ENCODE results near the gene LCOR. TPM values are rescaled to one million over a fixed set of nuclear protein-coding genes. Genes with fewer than 3 reads are reported as not detected.

LCOR gene
- total RNA-seq, 1 donor from 2014 or later: 35.3 TPM

DNA sequence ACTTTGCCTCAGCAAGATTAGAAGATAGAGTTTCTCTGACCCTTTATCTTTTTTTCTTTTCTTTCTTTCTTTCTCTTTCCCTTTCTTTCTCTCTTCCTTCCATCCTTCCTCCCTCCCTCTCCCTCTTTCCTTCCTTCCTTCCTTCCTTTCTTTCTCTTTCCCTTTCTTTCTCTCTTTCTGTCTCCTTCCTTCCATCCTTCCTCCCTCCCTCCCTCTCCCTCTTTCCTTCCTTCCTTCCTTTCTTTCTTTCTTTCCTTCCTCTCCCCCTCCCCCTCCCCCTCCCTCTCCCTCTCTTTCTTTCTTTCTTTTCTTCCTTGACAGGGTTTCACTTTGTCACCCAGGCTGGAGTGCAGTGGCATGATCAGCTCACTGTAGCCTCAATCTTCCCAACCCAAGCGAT lies 40.2 kb upstream of the LCOR start:
- no peaks in the 10 kb centered on the region for H3K36me3 ChIP-seq
- H3K9me3 Mint-ChIP-seq: peaks cover 4% of the 10 kb centered on the region
- no peak overlapping the region for H3K4me3 Mint-ChIP-seq
- DNase-seq (ENCODE audit: low spot score): no peak
- no peaks in the 10 kb centered on the region for H3K79me2 ChIP-seq (ENCODE audit: low read depth)
- no peak overlapping the region for H3K27ac ChIP-seq
- no peaks in the 10 kb centered on the region for H3K4me1 ChIP-seq
- H3K4me3 ChIP-seq: no peak overlapping the region
- no peaks in the 10 kb centered on the region for H3K36me3 Mint-ChIP-seq
- H3K27ac Mint-ChIP-seq: no peak overlapping the region
- no peak overlapping the region for H3K9ac ChIP-seq
- no peaks in the 10 kb centered on the region for H4K20me1 ChIP-seq (ENCODE audit: low read depth)
- H3K27me3 ChIP-seq: no peaks in the 10 kb centered on the region
- H3F3A ChIP-seq (ENCODE audit: low read depth): no peaks in the 10 kb centered on the region
- TF ChIP-seq EZH2 (IDR thresholded peaks at IDR 0.05) (no peak), EZH2phosphoT487 (IDR thresholded peaks at IDR 0.05) (no peak)
- TF ChIP-seq, protein P1, sequence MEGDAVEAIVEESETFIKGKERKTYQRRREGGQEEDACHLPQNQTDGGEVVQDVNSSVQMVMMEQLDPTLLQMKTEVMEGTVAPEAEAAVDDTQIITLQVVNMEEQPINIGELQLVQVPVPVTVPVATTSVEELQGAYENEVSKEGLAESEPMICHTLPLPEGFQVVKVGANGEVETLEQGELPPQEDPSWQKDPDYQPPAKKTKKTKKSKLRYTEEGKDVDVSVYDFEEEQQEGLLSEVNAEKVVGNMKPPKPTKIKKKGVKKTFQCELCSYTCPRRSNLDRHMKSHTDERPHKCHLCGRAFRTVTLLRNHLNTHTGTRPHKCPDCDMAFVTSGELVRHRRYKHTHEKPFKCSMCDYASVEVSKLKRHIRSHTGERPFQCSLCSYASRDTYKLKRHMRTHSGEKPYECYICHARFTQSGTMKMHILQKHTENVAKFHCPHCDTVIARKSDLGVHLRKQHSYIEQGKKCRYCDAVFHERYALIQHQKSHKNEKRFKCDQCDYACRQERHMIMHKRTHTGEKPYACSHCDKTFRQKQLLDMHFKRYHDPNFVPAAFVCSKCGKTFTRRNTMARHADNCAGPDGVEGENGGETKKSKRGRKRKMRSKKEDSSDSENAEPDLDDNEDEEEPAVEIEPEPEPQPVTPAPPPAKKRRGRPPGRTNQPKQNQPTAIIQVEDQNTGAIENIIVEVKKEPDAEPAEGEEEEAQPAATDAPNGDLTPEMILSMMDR (IDR thresholded peaks at IDR 0.05): no peak
- no peak overlapping the region for H3K4me2 ChIP-seq
- H3K9me3 ChIP-seq (ENCODE audit: low read depth): no peaks in the 10 kb centered on the region
- H3K27me3 Mint-ChIP-seq (ENCODE audit: insufficient read depth, low read depth): peaks cover 5% of the 10 kb centered on the region
- H2AFZ ChIP-seq (replicated peaks): no peak overlapping the region
- H3K4me1 Mint-ChIP-seq: no peaks in the 10 kb centered on the region

DNA sequence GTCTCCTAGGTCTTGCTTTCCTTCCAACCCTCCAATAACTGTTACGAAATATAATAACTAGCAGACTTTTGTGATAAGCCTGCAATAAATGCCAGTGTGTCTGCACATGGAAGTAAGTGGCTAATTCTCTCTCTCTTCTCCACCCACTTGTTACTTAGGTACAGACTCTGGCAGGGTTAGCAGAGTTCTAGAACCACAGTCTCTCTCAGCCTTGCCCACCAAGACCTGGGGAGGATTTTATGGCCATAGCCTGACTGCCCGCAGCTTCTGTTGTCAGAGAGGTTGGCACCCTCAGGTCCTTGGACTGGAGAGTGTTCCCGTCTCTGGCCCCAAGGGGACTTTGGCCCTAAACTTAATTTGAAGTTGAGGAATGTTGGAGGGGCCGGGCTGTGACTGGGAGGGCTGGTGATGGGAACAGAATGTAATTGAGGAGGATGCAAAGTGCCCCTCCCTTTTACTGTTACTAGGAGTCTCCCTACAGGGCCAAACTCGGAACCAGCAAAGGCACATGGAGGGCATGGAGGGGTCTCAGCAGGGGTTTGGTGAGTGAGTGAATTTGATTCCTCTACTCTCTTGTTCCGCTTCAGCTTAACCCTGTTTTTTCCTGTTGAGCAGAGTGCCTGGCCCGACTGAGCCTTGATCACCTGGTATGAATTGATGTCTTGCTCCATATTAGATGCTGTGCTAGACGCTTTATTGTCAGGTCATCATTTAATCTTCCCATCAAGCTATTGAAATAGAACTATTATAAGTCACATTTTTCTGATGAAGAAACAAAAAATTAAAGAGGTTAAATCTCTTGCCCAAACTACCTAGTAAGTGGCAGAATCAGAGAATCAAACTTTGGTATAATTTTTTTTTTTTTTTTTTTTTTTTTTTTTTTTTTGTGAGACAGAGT lies 37.0 kb upstream of the LCOR start:
- H3K4me1 Mint-ChIP-seq: no peaks in the 10 kb centered on the region
- peak overlapping the region; percentile 63 for H2AFZ ChIP-seq (replicated peaks)

DNA sequence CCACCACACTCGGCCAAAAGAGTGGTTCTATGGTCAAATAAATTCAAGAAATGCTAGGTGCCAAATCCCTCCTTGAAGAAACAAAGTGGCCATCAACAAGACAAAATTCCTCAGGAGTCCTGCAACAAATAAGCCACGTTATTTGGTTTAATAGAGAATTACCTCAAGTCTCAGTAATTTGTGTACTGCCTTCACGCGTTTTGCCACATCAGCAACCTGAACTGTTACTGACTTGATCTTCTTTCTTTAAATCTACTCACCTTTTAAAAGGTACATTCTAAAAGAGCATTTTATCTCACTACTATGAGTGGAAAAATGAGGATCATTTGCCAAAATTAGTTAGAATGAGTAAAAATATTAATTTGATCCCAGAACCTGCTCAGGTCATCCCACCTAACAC lies 34.6 kb upstream of the LCOR start:
- Mint-ChIP-seq H3K9me3 (peaks cover 2% of the 10 kb centered on the region), H3K4me3 (no peak overlapping the region), H3K36me3 (no peaks in the 10 kb centered on the region), H3K27me3 (ENCODE audit: insufficient read depth, low read depth) (no peaks in the 10 kb centered on the region), H3K4me1 (no peaks in the 10 kb centered on the region), H3K27ac (no peak overlapping the region)
- no peaks in the 10 kb centered on the region for H3K36me3 ChIP-seq
- H2AFZ ChIP-seq (replicated peaks): no peak overlapping the region
- no peaks in the 10 kb centered on the region for H3K27me3 ChIP-seq
- no peak overlapping the region for H3K4me3 ChIP-seq
- peaks cover 5% of the 10 kb centered on the region for H3F3A ChIP-seq (ENCODE audit: low read depth)
- H4K20me1 ChIP-seq (ENCODE audit: low read depth): no peaks in the 10 kb centered on the region
- no peak overlapping the region for H3K9ac ChIP-seq
- H3K27ac ChIP-seq: no peak overlapping the region
- H3K79me2 ChIP-seq (ENCODE audit: low read depth): no peaks in the 10 kb centered on the region
- H3K9me3 ChIP-seq (ENCODE audit: low read depth): no peaks in the 10 kb centered on the region
- no peak for DNase-seq (ENCODE audit: low spot score)
- no peak overlapping the region for H3K4me2 ChIP-seq
- no peaks in the 10 kb centered on the region for H3K4me1 ChIP-seq
- no peak for TF ChIP-seq EZH2phosphoT487 (IDR thresholded peaks at IDR 0.05)

More for the DNA sequence above, 37.0 kb upstream of the LCOR start:
- Histone ChIP-seq H3K27ac (no peak overlapping the region), H3K27me3 (no peaks in the 10 kb centered on the region), H3K4me1 (no peaks in the 10 kb centered on the region), H3K4me3 (no peak overlapping the region), H4K20me1 (ENCODE audit: low read depth) (no peaks in the 10 kb centered on the region), H3K4me2 (no peak overlapping the region), H3F3A (ENCODE audit: low read depth) (no peaks in the 10 kb centered on the region), H3K79me2 (ENCODE audit: low read depth) (no peaks in the 10 kb centered on the region), H3K9me3 (ENCODE audit: low read depth) (no peaks in the 10 kb centered on the region), H3K9ac (no peak overlapping the region), H3K36me3 (no peaks in the 10 kb centered on the region)
- H3K27me3 Mint-ChIP-seq (ENCODE audit: insufficient read depth, low read depth): peaks cover 5% of the 10 kb centered on the region
- no peaks in the 10 kb centered on the region for H3K36me3 Mint-ChIP-seq
- H3K27ac Mint-ChIP-seq: no peak overlapping the region
- H3K9me3 Mint-ChIP-seq: no peaks in the 10 kb centered on the region
- TF ChIP-seq, protein P1 (IDR thresholded peaks at IDR 0.05): no peak
- TF ChIP-seq EZH2 (IDR thresholded peaks at IDR 0.05) (no peak), EZH2phosphoT487 (IDR thresholded peaks at IDR 0.05) (no peak)
- DNase-seq (ENCODE audit: low spot score): peak; percentile 1
- no peak overlapping the region for H3K4me3 Mint-ChIP-seq

DNA sequence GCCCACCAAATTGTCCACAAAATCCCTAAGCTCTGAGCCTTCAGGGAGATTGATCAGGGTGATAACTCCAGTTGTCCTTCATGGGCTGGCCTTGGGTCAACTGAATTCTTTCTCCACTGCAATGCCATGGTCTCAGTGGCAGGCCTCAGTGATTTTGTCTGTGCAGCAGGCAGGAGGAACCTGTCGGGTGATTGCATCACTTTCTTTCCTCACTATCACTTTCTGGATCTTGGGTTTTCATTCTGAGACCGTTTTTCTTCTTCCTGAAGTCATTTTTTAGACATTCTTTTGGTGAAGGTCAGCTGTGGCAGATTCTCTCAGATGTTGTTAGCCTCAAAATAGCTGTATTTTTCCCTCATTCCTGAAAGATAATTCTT lies 28.8 kb upstream of the LCOR start:
- no peak overlapping the region for H3K4me2 ChIP-seq
- H3K36me3 ChIP-seq: no peaks in the 10 kb centered on the region
- H3K4me3 Mint-ChIP-seq: no peak overlapping the region
- H3K4me1 ChIP-seq: no peaks in the 10 kb centered on the region
- no peak overlapping the region for H2AFZ ChIP-seq (replicated peaks)
- H4K20me1 ChIP-seq (ENCODE audit: low read depth): no peaks in the 10 kb centered on the region
- H3K36me3 Mint-ChIP-seq: no peaks in the 10 kb centered on the region
- H3K27ac Mint-ChIP-seq: no peak overlapping the region
- no peaks in the 10 kb centered on the region for H3K79me2 ChIP-seq (ENCODE audit: low read depth)
- no peak for DNase-seq (ENCODE audit: low spot score)
- H3K9ac ChIP-seq: no peak overlapping the region
- H3K27me3 ChIP-seq: no peaks in the 10 kb centered on the region
- H3K9me3 ChIP-seq (ENCODE audit: low read depth): no peaks in the 10 kb centered on the region
- H3K4me3 ChIP-seq: no peak overlapping the region
- H3K9me3 Mint-ChIP-seq: peaks cover 4% of the 10 kb centered on the region
- TF ChIP-seq EZH2 (IDR thresholded peaks at IDR 0.05) (no peak), EZH2phosphoT487 (IDR thresholded peaks at IDR 0.05) (no peak)
- TF ChIP-seq, protein P1 (IDR thresholded peaks at IDR 0.05): no peak
- H3K27me3 Mint-ChIP-seq (ENCODE audit: insufficient read depth, low read depth): no peaks in the 10 kb centered on the region
- H3K4me1 Mint-ChIP-seq: no peaks in the 10 kb centered on the region
- no peak overlapping the region for H3K27ac ChIP-seq
- peaks cover 5% of the 10 kb centered on the region for H3F3A ChIP-seq (ENCODE audit: low read depth)

Data from neural progenitor cell (in vitro differentiated cells).